Calu3 (cell line): ENCODE results near the gene ATF2. TPM values are rescaled to one million over a fixed set of nuclear protein-coding genes. Genes with fewer than 3 reads are reported as not detected.

Experiments
- BruUV-seq: library from RNA; stranded (reverse); fragments of 400-500 nt; replicated peaks from 2 replicates; lab custom pipeline; 2021; lab: Mats Ljungman, UMichigan
- CTCF ChIA-PET: fragments of 300-600 bp; sonication (Branson Sonifier 250); formaldehyde crosslinking; loops from one replicate; lab custom pipeline; 2022; ENCODE audit warnings: antibody characterized with exemption; lab: Charles Lee
- DNase-seq: peaks from one replicate; pipeline ENCODE4 v3.0.0; 2022
- H3K27ac Mint-ChIP-seq: one replicate; pipeline ENCODE4 v1.8.0; 2022; ENCODE audit warnings: mixed read lengths; ENCODE audit not compliant: unreplicated experiment
- H3K27me3 Mint-ChIP-seq: one replicate; pipeline ENCODE4 v1.8.0; 2022; ENCODE audit warnings: mixed read lengths; ENCODE audit not compliant: unreplicated experiment
- H3K36me3 Mint-ChIP-seq: one replicate; pipeline ENCODE4 v1.8.0; 2022; ENCODE audit warnings: mild to moderate bottlenecking, moderate library complexity, mixed read lengths; ENCODE audit not compliant: insufficient read depth, unreplicated experiment
- H3K4me1 Mint-ChIP-seq: one replicate; pipeline ENCODE4 v1.8.0; 2022; ENCODE audit warnings: mild to moderate bottlenecking, low read depth, mixed read lengths; ENCODE audit not compliant: unreplicated experiment
- H3K4me3 Mint-ChIP-seq: one replicate; pipeline ENCODE4 v1.8.0; 2022; ENCODE audit warnings: mild to moderate bottlenecking, low read depth, moderate library complexity, mixed read lengths; ENCODE audit not compliant: unreplicated experiment
- H3K9me3 Mint-ChIP-seq: one replicate; pipeline ENCODE4 v1.8.0; 2022; ENCODE audit warnings: low read depth, mixed read lengths; ENCODE audit not compliant: unreplicated experiment
- intact Hi-C: fragments of 100-400 bp; cut with micrococcal nuclease; formaldehyde crosslinking; loops from one replicate; pipeline ENCODE4 v1.10.0; 2022; ENCODE audit not compliant: unreplicated experiment
- total RNA-seq: library from RNA; stranded (reverse); gene quantifications from 2 replicates; pipeline ENCODE4 v1.2.3, GENCODE V29; 2022
- TF ChIP-seq, protein P1 (sequence below): fragments of 200-600 bp; IDR thresholded peaks from one replicate; pipeline ENCODE4 v1.8.0; 2022; ENCODE audit warnings: antibody characterized with exemption; ENCODE audit not compliant: unreplicated experiment

ATF2 gene
- total RNA-seq, 1 experiment from 2014 or later = 53.9 TPM

DNA sequence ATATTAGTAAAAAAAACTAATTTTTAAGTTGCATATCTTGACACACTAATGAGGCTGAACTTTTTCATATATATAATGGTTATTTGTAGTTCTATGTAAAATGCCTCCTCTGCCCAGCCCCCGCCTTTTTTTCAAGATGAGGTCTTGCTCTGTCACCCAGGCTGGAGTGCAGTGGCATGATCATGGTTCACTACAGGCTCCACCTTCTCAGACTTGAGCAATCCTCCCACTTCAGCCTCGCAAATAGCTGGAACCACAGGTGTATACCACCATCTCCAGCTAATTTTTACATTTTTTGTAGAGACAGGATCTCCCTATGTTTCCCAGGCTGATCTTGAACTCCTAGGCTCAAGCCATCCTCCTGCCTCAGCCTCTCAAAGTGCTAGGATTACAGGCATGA lies 24.3 kb downstream of the ATF2 start:
- H3K4me1 Mint-ChIP-seq = peaks cover 14% of the 10 kb centered on the region
- no peak for DNase-seq
- no peak overlapping the region for H3K27ac Mint-ChIP-seq
- no TSS peak for BruUV-seq
- CTCF ChIA-PET = no interaction called here
- intact Hi-C loops = no loop called here
- TF ChIP-seq, protein P1, sequence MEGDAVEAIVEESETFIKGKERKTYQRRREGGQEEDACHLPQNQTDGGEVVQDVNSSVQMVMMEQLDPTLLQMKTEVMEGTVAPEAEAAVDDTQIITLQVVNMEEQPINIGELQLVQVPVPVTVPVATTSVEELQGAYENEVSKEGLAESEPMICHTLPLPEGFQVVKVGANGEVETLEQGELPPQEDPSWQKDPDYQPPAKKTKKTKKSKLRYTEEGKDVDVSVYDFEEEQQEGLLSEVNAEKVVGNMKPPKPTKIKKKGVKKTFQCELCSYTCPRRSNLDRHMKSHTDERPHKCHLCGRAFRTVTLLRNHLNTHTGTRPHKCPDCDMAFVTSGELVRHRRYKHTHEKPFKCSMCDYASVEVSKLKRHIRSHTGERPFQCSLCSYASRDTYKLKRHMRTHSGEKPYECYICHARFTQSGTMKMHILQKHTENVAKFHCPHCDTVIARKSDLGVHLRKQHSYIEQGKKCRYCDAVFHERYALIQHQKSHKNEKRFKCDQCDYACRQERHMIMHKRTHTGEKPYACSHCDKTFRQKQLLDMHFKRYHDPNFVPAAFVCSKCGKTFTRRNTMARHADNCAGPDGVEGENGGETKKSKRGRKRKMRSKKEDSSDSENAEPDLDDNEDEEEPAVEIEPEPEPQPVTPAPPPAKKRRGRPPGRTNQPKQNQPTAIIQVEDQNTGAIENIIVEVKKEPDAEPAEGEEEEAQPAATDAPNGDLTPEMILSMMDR = no peak
- H3K4me3 Mint-ChIP-seq = no peak overlapping the region
- H3K27me3 Mint-ChIP-seq = no peaks in the 10 kb centered on the region
- peaks cover 10% of the 10 kb centered on the region for H3K36me3 Mint-ChIP-seq
- no peaks in the 10 kb centered on the region for H3K9me3 Mint-ChIP-seq

DNA sequence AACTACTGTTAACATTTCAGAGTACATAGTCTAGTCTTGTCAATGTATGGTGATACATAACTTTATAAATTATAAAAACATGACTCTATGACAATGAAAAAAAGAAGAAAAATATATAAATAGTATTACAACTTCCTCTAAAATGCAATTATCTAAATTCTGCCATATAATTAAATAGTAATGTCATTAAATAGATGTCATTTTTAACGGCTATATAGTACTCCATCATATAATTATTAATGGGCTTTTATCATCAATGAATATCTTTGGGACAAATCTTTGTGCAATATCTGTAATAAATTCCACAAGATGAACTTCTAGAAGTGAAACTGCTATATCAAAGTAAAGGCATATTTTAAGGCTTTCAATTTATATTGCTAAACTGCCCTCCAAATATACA lies 24.8 kb downstream of the ATF2 start:
- peaks cover 7% of the 10 kb centered on the region for H3K36me3 Mint-ChIP-seq
- no peak for DNase-seq
- H3K27ac Mint-ChIP-seq = no peak overlapping the region
- TF ChIP-seq, protein P1 = no peak
- H3K9me3 Mint-ChIP-seq = no peaks in the 10 kb centered on the region
- no TSS peak for BruUV-seq
- H3K4me3 Mint-ChIP-seq = no peak overlapping the region
- H3K4me1 Mint-ChIP-seq = peaks cover 9% of the 10 kb centered on the region
- CTCF ChIA-PET = no interaction called here
- H3K27me3 Mint-ChIP-seq = no peaks in the 10 kb centered on the region
- intact Hi-C loops = no loop called here

DNA sequence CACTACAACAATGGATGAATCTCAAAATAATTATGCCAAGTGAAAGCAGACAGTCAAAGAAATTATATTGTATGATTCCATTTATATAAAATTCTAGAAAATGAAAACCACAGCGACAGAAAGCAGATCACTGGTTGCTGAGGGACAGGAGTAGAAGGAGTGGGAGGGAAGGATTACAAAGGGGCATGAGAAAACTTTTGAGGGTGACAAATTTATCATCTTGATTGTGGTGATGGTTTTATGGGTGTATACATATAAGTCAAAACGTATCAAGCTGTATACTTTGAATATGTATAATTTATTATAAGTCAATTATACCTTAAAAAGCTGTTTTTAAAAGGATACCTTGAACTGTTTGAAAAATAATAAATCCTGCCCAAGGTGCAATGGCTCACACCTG lies 27.7 kb downstream of the ATF2 start:
- BruUV-seq = no TSS peak
- Mint-ChIP-seq H3K4me3 (no peak overlapping the region), H3K9me3 (no peaks in the 10 kb centered on the region), H3K4me1 (peaks cover 9% of the 10 kb centered on the region), H3K27ac (no peak overlapping the region), H3K27me3 (no peaks in the 10 kb centered on the region), H3K36me3 (peaks cover 19% of the 10 kb centered on the region)
- intact Hi-C loops = no loop called here
- CTCF ChIA-PET = interaction anchor here (1.2 kb wide), 1 partner anchor 25 kb away, joined by 5 read pairs; no protein-coding TSS in a partner anchor
- no peak for DNase-seq
- TF ChIP-seq, protein P1 = no peak

DNA sequence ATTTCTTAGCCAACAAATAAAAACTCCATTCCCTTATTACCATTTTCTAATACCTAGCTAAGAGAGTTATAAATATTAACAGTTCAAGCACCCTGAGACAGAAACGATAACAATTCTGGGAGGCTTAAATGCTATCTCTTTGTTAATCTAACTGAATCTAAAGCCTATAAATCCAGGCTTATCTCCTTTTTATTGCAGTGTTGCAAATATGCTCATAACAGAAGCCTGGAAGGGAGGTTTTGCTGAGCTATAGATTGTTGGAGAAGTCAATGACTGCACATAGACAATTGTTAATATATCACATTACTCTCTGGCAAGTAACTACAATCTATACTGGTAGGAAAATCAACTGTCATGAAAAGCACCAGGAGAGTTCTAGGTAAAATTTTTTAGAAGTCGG lies 30.2 kb downstream of the ATF2 start:
- TF ChIP-seq, protein P1 = no peak
- H3K27me3 Mint-ChIP-seq = no peaks in the 10 kb centered on the region
- no peaks in the 10 kb centered on the region for H3K9me3 Mint-ChIP-seq
- CTCF ChIA-PET = interaction anchor here (1.1 kb wide), 1 partner anchor 15 kb away, joined by 3 read pairs; no protein-coding TSS in a partner anchor
- BruUV-seq = no TSS peak
- H3K4me1 Mint-ChIP-seq = no peaks in the 10 kb centered on the region
- intact Hi-C loops = no loop called here
- no peak for DNase-seq
- no peak overlapping the region for H3K27ac Mint-ChIP-seq
- H3K36me3 Mint-ChIP-seq = peaks cover 32% of the 10 kb centered on the region
- no peak overlapping the region for H3K4me3 Mint-ChIP-seq
